GDM1 (cell line): ENCODE results near the gene C15orf61.
A peak's percentile ranks its signal among the peaks of the same experiment; 100 is the strongest.

ENCODE experiments used
- DNase-seq: peaks from one replicate; lab custom pipeline; 2025; lab: John Stamatoyannopoulos, UW

The C15orf61 gene

GRCh38 chr15:67512933-67513714 is 7.8 kb upstream of the C15orf61 start:
- DNase-seq = no peak

DNA sequence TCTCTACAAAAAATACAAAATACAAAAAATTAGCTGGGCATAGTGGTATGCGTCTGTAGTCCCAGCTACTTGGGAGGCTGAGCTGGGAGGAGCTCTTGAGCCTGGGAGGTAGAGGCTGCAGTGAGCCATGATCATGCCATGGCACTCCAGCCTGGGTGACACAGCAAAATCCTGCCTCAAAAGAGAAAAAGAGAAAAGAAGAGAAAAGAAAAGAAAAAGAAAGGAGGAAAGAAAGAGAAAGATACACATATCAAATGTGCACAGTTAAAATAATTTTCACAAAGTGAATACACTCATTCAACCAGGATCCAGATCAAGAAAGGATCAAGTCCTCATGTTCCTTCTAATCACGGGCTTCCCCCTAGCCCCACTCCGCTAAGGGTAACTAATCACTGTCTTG is 5.8 kb upstream of the C15orf61 start:
- DNase-seq = no peak

- DNase-seq = no peak
Observed at GRCh38 chr15:67515557-67515956, 5.4 kb upstream of the C15orf61 start.

DNA sequence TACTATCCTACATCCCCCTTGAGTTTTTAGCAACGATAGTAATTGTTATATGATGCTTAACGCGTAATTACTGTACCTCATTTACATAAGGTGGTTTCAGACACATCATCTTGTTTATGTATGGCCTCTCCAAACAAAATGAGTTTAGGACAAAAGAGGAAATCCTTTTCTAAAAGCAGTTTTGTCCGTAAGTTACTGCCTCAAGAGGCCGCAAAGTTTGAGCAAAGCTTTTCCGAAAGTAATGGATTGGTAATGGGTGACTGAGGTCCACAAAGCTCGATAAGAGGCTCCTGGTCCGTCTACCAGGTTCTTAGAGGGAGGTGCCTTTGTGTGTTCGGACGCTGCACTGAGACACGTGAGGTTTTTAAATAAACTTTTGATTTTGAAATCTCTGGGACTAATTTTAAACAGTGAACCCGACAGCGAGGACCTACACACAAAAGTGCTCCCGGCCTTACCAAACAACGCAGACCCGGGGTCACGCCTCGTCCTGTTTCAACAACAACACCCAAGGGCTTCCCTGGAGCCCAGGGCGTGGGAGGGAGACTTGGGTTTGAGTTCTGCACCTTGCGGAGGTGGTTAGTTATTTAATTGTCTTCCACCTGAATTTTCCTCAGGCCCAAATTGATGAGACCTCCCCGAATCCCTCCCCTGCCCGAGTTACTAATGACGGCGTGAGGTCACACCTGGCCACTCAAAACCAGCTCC is 456 bp upstream of the C15orf61 start:
- no peak for DNase-seq

- DNase-seq = no peak
Observed at GRCh38 chr15:67521783-67522568, 1.0 kb downstream of the C15orf61 start.

DNA sequence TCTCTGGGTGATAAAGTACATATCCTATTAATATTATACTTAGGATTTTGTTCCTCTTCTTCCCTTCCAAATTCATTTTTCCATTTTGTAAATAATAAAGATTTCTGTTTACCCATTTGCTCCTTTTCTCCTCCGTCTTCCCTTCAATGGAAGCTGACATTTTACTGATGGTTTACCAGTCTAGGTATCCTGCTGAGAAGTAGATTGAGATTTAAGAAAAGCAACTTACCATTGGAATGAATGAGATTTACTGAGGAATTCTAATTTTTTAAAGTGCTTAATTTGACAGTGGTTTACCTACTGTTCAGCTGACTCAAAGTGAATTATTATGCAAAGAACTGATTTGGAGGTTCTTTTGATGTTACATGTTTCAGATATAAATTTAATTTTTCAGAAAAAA is 2.4 kb downstream of the C15orf61 start:
- no peak for DNase-seq

DNA sequence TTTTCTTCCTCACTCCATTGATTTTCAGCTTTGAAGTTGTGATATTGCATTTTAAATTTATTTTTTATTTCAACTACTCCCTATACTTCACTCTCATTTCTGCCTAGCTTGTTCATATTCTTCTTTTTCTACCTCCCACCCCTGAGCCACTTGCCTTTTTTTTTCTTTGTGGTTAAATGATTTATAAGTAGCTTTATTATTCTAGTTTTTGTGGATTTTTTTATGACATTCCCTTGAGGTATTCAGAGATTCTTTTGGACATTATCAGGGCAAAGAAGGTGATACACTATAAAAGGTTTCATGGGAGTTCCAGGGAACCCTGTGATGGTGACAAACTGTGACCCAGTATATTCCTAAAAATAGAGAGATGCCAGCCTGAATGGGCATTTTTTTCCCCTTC is 3.3 kb downstream of the C15orf61 start:
- DNase-seq = no peak

GRCh38 chr15:67528513-67528912 is 7.6 kb downstream of the C15orf61 start:
- no peak for DNase-seq

GRCh38 chr15:67531379-67531914 is 10.5 kb downstream of the C15orf61 start:
- DNase-seq = no peak

DNA sequence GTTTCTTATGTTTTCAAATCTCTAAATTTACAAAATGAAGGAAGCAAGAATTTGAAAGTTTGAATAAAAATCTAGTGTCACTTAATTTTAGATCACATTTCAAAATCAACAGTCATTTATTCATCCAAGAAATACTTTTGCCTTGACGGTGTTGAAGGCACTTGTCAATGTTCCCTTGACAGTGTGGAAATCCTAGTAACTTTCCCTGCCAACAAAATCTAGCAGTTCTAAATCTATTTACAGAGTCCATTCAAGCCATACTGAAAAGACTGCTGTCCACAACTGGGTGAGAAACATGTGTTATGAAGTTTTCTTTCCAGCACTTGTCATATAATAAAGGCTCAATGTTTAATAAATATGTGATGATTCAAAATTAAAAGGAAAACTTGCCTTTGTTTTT is 12.9 kb downstream of the C15orf61 start:
- no peak for DNase-seq

- no peak for DNase-seq
Observed at GRCh38 chr15:67534360-67534759, 13.4 kb downstream of the C15orf61 start.

DNA sequence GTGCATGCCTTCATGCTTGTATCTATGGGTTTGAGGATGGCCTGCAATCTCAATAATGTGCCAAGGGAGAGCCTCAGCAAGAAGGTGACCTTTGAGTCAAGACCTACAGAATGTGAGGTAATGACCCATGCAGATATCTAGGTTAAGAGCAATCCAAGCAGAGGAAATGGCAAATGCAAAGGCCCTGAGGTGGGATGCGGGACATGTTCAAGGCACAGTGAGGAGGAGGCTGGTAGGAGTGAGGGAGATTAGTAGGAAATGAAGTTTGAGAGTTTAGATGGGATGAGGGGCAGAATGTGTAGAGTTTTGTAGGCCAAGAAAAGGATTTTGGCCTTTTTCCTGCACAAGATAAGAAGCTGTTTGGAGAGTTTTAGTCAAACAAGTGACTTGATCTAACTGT is 16.8 kb downstream of the C15orf61 start:
- DNase-seq = no peak

GRCh38 chr15:67542420-67543347 is 21.8 kb downstream of the C15orf61 start, which contains the start of gene MAP2K5:
TSS of gene MAP2K5 (plus strand) at chr15:67542703. CDS start at chr15:67543336, 633 bp downstream.
- DNase-seq = peak; percentile 76

DNA sequence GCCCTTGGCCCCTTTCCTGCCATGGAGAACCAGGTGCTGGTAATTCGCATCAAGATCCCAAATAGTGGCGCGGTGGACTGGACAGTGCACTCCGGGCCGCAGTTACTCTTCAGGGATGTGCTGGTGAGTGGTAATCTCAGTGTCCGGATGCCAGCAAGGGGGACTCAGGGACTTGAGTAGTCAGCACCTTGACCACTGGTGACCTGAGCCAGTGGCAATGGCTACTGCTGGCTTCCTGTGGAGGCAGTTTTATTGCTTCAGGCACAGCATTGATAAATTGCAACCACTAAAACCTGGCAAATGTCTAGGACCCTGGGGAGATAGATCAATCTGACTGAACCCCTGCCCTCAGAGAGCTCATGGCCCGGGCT is 22.4 kb downstream of the C15orf61 start:
- DNase-seq = no peak

DNA sequence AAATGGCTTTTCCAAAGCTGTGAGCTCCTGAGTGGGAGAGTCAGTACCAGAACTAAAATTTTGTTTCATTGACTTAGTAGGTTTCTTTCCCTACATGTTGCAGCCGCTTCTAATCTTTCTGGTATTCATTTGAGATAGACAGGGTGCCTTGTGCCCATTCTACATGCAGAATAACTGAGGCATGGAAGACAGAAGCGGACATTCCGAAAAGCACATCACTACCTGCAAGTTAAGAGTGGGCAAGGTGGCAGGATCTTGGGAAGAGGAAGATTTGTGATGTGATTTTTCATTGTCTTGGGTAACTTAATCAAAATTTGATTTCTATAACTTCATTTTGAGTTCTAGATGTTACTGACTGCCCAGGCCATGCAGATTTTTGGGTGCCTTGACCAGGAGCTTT is 23.5 kb downstream of the C15orf61 start:
- DNase-seq = no peak

GRCh38 chr15:67545864-67546263 is 24.9 kb downstream of the C15orf61 start:
- no peak for DNase-seq

- no peak for DNase-seq
Observed at GRCh38 chr15:67547064-67547463, 26.1 kb downstream of the C15orf61 start.

DNA sequence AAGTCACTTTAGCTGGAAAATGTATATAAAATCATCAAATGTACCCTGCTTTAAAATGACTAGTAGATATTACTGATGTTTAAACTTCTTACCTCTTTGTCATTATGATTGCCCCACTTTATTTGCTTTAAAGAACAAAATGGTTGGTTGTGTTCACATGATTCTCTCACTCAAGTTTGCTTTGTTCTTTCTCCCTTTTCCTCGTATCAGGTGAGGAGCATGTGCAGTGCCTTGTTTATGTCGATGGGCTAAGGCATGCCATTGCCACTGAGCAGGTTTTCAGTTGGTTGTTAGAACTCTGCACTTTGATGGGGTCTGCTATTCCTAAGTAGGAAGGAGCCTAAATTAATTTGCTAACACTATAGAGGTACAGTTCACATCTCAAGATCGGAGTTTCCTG is 26.9 kb downstream of the C15orf61 start:
- DNase-seq = no peak

- DNase-seq = no peak
Observed at GRCh38 chr15:67548236-67548852, 27.4 kb downstream of the C15orf61 start.

- DNase-seq = no peak
Observed at GRCh38 chr15:67548862-67549651, 28.1 kb downstream of the C15orf61 start.
